Measurements from ENCODE around the gene TBC1D24.
"Not testable (repeated sequence)": the region's sequence is repeated elsewhere in the genome, so short reads cannot be mapped to it uniquely, and the experiment has no call there.

The TBC1D24 gene

DNA sequence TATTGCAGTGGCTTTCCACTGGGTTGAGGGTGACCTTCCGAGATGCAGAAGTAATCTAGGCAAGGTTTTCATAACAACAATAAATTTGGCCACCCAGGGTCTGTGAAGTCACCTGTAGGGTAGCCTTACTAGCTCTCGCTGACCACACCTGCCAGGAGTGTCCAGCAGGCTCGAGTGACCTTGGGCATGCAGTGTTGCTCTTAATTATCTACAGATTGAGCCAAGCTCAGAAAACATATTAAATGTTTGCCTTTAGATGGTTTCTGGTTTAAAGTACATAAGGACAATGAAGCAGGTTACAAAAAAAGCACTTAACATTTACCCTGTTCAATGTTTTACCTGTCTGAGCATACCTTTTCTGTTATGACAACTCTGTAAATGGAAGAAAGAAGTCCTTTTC is 1.8 kb downstream of the TBC1D24 start:
- DNase-seq, result no peak
- in situ Hi-C loops (cut with MboI; ENCODE audit: low pct_unique_long_range_greater_than_20kb, low sequenced_read_pairs), result no loop called here

DNA sequence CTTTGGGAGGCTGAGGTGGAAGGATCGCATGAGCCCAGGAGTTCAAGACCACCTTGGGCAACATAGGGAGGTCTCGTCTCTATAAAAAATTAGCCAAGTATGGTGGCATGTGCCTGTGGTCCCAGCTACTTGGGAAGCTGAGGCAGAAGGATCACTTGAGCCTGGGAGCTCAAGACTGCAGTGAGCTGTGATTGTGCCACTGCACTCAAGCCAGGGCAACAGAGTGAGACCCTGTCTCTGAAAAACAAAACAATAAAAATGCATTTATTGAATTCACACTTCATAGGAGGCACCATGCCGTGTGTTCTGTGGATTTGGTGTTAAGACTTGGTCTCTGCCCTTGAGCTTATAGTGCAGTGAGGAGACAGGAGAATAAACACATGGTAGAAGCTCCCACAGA is 2.4 kb downstream of the TBC1D24 start:
- no peak for DNase-seq
- in situ Hi-C loops (cut with MboI; ENCODE audit: low pct_unique_long_range_greater_than_20kb, low sequenced_read_pairs), result no loop called here

DNA sequence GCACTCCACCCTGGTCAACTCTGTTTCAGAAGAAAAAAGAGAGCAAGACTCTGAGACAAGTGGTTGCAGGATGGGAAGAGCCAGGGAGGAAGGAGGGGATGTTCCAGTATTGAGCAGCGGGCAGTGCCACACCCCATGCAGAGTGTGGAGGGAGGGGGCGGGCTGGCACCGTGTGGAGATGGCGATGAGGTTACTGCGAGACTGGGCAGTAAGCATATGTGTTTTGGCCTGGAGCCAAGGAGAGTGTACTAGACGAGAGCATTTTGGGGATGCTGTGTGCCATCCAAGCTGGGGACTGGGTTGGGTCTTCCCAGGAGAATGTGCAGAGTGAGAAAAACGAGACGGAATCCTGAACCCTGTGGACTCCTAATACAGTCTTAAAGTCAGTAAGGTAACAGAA is 3.4 kb downstream of the TBC1D24 start:
- no peak for DNase-seq
- in situ Hi-C loops (cut with MboI; ENCODE audit: low pct_unique_long_range_greater_than_20kb, low sequenced_read_pairs), result no loop called here

DNA sequence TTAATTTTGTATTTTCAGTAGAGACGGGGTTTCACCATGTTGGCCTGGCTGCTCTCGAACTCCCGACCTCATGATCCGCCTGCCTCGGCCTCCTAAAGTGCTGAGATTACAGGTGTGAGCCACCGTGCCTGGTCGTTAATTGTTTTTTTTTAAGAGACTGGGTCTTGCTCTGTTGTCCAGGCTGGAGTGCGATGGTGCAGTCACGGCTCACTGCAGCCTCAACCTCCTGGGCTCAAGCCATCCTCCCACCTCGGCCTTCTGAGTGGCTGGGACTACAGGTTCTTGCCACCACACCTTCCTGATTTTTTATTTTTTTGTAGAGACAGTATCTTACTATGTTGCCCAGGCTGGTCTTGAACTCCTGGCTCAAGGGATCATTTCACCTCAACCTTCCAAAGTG is 5.1 kb downstream of the TBC1D24 start:
- DNase-seq; in situ Hi-C loops (cut with MboI; ENCODE audit: low pct_unique_long_range_greater_than_20kb, low sequenced_read_pairs): not testable (repeated sequence)

DNA sequence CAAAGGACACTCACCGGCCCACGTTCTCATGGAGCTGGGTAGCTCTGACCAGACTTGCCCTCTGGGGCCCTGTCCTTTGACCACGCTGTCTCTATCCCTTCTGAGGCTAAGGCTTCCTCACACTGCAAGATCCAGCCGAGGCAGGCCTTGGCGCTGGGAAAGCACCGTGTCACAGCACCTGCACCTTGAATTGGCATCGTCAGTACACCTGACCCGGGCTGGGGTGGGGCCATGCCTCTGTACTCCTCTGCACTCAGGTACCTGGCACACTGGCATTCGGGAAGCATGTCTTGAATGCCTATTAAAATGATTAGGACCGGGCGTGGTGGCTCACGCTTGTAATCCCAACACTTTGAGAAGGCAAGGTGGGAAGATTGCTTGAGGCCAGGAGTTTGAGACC is 6.0 kb downstream of the TBC1D24 start:
- no peak for DNase-seq
- in situ Hi-C loops (cut with MboI; ENCODE audit: low pct_unique_long_range_greater_than_20kb, low sequenced_read_pairs), result no loop called here

GRCh38 chr16:2481676-2482075 is 6.7 kb downstream of the TBC1D24 start:
- in situ Hi-C loops (cut with MboI; ENCODE audit: low pct_unique_long_range_greater_than_20kb, low sequenced_read_pairs), result no loop called here
- DNase-seq, result no peak

DNA sequence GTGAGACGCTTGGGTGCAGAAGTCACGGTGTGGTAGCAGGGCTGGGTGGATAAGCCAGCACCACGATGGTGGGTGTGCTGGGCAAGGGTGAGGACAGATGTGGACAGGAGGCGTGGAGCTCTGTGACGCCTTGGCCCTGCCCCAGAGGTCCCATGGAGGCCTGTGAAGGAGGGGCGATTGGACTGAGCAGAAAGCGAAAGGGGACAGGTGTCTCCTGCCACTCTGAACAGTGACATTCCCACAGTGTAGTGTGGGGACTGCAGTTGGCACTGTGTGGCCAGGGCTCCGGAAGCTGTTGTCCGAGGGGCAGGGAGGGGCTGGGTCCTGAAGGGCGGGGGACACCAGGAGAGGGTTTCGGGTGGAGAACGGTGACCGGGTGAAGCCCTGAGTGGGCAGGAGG is 7.3 kb downstream of the TBC1D24 start:
- in situ Hi-C loops (cut with MboI; ENCODE audit: low pct_unique_long_range_greater_than_20kb, low sequenced_read_pairs), result no loop called here
- no peak for DNase-seq

- no peak for DNase-seq
- in situ Hi-C loops (cut with MboI; ENCODE audit: low pct_unique_long_range_greater_than_20kb, low sequenced_read_pairs), result no loop called here
Observed at GRCh38 chr16:2482708-2483534, 8.0 kb downstream of the TBC1D24 start.

DNA sequence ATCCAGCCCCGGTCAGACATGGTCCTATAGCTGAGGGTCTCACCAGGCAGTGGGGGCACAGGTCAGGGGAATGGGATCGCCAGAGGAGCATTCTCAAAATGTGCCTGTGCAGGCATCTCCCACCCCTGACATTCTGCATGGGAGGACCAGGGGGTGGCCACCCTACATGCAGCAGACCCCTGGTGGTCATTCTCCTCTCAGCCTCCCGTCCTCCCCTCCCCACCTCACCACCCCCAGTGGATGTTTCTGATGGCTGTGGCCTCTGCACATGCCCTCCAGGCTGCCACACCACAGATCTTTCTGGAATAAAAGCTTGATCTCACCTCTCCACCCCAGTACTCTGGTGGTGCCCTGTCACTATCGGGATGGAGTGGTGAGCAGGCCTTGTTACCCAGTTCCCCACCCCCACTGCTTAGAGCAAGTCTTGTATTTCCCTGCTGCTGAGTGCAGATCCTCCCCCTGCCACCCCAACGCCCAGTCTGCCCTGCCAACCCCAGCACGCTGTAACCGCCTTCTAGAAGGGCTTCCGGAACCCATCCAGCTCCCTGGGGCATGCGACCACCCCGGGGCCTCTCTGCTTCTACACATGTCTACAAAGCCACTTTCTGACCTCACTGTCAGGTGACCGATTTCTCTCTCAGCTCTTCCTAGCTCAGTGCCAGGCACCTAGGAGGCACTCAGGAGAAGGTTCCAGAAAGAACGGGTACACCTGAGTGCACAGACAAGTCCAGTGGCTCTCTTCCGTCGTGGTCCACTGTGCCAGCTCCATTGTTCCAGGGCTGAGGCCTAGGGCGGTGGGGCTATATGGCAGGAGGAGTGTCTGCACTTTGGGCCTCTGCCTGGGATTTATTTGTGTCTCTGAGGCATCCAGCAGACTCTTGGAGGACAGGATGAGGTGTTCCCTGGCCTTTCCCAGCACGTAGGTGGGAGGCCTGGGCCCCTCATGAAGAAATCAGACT is 9.3 kb downstream of the TBC1D24 start:
- in situ Hi-C loops (cut with MboI; ENCODE audit: low pct_unique_long_range_greater_than_20kb, low sequenced_read_pairs), result no loop called here
- DNase-seq, result no peak

GRCh38 chr16:2484898-2485508 is 10.1 kb downstream of the TBC1D24 start:
- in situ Hi-C loops (cut with MboI; ENCODE audit: low pct_unique_long_range_greater_than_20kb, low sequenced_read_pairs), result no loop called here
- no peak for DNase-seq

- in situ Hi-C loops (cut with MboI; ENCODE audit: low pct_unique_long_range_greater_than_20kb, low sequenced_read_pairs), result no loop called here
- no peak for DNase-seq
Observed at GRCh38 chr16:2485811-2486507, 11.0 kb downstream of the TBC1D24 start.

DNA sequence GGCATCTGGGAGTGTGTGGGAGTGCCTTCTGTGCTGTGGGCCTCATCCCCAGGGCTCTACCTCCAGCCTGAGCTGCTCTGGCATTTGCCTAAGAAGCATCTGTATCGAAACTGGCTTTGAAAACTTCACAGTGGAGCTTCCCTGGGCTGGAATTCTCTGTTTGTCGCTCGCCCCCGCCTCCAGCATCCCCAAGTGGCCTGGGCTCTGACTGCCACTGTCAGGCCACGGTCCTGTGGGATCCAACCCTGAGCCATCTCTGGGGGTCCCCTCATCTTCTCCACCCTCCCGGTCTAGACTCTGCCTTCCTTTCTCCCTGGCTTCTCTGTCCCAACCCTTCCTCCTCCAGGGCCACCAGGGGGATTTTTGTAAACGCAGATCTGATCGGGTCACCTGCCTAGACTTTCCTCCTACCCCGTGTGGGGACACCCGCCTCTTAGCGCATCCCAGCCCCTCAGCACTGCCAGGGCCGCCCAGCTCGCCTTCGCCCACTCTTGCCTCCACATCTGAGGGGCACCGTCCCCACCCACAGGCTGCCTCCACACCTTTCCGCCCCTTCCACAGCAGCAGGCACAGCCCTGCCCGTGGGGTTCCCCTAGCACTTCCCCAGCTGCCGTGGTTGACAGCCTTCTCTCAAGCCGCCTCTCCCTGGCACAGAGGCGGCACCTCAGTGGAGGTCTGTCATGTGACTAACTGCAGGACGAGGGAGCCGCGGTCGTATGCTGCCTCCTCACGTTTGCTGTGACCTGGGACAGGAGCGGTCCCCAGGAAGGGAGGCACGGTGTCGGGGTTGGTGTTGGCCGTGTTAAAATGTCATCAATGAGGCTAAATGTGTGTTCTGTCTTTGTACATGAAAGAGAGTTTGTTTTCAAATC is 12.0 kb downstream of the TBC1D24 start:
- in situ Hi-C loops (cut with MboI; ENCODE audit: low pct_unique_long_range_greater_than_20kb, low sequenced_read_pairs), result no loop called here
- peak; percentile 48 for DNase-seq

GRCh38 chr16:2487517-2487842 is 12.6 kb downstream of the TBC1D24 start:
- in situ Hi-C loops (cut with MboI; ENCODE audit: low pct_unique_long_range_greater_than_20kb, low sequenced_read_pairs), result no loop called here

DNA sequence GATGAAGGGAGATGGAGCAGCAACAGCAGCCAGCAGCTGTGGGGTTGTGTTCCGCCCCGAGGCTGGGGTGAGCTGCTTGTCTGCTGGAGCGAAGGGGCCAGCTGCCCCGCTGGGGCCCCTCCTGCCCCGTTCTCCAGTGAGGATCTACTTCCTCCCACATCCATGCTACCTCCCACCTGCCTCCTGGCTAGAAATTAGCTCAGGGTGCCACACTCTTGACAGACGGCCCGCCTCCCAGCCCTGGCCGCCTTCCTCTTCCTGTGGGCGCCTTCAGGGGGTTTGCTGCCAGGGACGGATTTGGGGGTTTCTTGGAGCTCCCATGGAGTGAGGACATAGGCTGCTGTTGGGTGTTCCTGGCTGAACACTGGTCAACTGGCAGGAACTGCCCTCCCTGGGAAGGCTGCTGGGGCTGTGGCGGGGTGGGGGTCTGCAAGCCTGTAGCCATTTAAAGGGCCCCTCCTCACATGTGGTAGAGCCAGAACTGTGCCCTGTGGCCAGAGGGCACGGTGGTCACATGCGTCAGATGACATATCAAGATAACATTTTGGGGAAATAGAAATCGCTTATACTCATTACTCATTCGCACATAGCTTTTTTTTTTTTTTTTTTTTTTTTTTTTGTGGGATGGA is 13.1 kb downstream of the TBC1D24 start:
- DNase-seq, result peak; percentile 77
- in situ Hi-C loops (cut with MboI; ENCODE audit: low pct_unique_long_range_greater_than_20kb, low sequenced_read_pairs), result no loop called here

More at GRCh38 chr16:2487517-2487842, 12.6 kb downstream of the TBC1D24 start:
- no peak for DNase-seq

GRCh38 chr16:2489581-2489980 is 14.7 kb downstream of the TBC1D24 start:
- in situ Hi-C loops (cut with MboI; ENCODE audit: low pct_unique_long_range_greater_than_20kb, low sequenced_read_pairs), result no loop called here
- DNase-seq, result no peak

DNA sequence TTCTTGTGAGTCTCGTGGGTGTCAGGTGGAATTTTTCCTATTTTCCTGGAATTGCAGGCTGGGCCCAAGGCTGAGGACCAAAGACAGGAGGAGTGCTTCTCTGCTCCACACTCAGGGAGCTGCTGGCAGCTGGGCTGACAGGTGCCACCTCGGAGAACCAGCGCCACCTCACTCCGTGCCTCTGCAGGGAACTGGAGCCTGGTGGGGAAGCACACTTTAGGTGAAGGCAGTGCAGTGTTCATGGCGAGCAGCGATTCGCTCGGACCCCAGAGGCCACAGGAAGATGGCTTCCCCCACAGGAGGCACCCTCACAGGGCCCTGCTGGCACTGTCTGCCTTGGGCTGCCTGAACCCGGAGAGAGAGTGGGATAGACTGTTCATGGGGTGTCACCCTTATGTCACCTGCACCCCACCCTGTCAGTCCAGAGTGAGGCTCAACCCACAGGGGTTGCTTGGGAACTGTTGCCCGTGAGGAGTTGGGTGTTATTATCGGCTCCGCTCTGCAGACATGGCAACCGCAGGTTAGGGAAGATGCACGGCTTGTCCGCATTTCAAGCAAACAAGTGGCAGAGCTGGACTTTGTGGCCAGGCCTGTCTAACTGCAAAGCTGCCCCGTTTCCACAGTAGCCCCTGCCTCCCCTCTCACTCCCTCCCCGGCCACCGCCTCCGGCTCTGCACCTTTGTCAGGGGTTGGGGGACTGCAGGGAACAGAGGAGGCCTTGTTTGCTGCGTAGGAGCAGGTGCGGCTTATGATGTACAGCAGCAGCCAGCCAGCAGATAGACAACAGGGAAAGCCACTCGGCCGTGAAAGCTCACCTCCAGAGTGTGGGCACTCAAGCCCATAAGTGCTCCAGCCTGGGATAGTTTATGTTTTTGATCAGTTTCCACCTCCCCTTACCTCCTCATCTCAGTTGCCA is 15.5 kb downstream of the TBC1D24 start:
- in situ Hi-C loops (cut with MboI; ENCODE audit: low pct_unique_long_range_greater_than_20kb, low sequenced_read_pairs), result no loop called here
- DNase-seq, result no peak

GRCh38 chr16:2492292-2492691 is 17.4 kb downstream of the TBC1D24 start:
- in situ Hi-C loops (cut with MboI; ENCODE audit: low pct_unique_long_range_greater_than_20kb, low sequenced_read_pairs), result no loop called here
- no peak for DNase-seq
